ENCODE measurements around the gene CYREN. TPM values are rescaled to one million over a fixed set of nuclear protein-coding genes. Genes with fewer than 3 reads are reported as not detected.

CYREN gene
- total RNA-seq, 1 experiment from 2014 or later = 84.8 TPM

DNA sequence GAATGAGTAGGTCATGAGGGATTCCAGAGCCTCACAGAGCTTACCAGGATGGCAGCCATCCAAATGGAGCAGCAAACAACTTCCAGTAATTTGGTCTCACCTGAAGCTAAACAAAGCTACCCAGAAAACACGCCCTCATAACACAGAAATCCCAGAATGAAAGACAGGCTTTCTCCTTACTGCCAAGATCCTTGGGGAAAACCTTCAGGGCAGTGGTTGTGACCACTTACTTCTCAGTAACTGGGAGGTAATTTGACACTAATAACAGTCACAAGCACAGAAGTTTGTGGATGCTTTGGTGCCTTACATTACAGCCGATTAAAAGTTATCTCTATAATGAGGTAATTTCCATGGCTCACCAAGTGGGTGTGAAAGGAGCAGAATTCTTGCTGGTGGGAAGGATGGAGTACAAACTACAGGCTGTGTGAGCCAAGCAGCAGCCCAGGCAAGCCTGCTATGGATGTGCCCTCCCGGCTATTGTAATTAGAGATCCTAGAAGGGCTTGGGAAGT, 30.4 kb upstream of the CYREN start:
- in situ Hi-C loops (cut with HindIII; ENCODE audit: low pct_unique_long_range_greater_than_20kb, low sequenced_read_pairs) = no loop called here
- DNase-seq (ENCODE audit: low read depth, low spot score) = peak; percentile 27

DNA sequence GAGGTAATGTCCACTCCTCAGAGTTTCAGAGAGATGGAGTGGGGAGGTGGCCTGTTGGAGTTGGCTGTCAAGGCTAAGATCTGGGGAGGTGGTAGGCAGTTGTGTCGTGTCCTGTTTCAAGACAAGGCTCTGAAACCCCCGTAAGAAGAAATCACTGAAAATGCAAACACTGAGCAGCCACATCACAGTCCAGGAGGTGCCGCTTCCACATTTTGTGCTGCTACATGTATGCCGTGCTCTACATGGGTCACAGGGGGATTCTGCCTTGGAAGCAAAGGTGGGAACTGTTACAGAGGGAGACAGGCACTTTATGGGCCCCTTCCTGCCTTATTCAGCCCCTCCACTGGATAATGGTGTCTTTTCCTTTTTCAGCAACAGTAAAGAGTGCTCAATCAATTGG, 28.9 kb upstream of the CYREN start:
- in situ Hi-C loops (cut with HindIII; ENCODE audit: low pct_unique_long_range_greater_than_20kb, low sequenced_read_pairs) = no loop called here
- no peak for DNase-seq (ENCODE audit: low read depth, low spot score)

DNA sequence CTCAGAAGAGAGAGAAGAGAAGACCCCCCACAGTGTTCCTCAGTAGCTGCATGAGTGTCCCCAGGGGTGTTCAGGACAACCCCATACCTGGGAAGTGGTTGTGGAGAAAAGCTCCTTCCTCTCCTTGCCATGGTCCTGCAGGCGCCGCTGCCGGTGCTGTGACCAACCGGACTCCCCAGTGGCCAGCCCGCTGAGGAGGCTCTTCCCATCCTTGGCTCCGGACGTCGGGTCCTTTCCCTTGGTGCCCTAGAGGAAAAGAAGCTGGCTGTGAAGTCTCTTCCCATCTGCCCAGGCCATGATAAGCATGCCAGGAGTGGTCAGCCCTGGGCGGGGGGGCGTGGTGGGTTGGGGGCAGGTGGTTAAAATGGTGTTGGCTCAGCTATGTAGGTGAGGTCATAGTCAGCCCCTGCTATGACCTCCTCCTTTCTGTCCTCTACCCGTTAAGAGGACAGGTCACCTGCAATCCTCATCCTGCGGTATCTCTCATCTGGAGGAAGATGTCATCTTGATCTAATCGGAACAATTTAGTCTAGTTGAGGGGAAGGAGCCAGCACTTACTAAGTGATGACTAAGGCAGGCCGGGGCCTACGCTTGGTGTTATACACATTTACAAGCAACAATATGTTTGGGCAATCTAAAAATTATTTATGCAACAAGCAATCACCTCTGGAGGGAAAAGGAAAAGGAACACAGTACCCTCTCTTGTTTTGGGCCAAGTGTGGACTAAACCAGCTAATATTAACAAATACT, 27.6 kb upstream of the CYREN start:
- in situ Hi-C loops (cut with HindIII; ENCODE audit: low pct_unique_long_range_greater_than_20kb, low sequenced_read_pairs) = no loop called here
- DNase-seq (ENCODE audit: low read depth, low spot score) = no peak

DNA sequence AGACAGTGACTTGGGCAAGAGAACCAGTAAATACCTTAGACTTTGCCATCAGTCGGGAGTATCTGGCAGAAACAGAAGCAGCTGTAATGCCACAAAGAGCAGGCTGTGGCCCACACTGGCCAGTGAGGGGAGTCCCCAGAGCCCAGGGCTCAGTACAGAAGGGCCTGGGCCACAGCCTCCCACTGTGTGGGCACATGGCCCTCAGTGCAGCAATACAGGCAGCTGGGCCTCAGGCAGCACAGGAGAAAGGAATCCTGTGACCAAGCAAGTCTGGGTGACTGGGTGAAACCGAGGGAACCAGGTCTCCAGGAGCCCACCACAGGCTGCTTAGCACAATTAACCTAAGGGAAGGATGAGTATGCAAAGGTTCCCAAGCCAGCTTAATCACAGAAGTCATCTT, 26.8 kb upstream of the CYREN start:
- in situ Hi-C loops (cut with HindIII; ENCODE audit: low pct_unique_long_range_greater_than_20kb, low sequenced_read_pairs) = no loop called here

DNA sequence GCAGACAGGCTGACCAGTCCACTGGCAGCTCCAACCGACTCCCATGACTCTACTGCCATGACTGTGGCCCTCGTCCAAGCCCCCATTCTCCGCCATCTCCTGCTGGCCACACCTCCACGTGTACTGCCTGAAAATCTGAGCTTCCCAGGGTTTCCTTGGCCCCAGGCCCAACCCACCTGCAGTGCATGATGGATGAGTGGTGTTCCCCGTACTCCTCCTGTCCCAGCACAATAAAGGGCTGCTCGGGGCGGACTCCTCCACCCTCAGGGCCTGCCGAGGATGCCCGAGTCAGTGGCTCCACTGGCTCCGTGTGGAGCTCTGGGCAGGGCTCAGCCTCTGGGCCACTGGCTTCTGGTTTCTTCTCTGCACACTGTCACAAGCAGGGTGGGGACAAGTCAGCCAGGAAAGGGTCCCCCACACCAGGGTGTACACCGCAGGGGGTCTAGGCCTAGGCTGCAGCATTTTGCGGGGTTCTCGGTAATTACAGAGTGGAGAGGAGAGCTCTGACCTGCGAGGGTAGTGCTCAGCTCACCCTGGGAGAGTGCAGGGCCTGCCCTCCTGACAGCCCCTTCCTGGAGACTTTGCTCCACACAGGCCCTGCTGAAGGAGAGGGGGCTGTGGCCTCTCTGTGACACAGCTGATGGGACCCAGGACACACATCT, 25.6 kb upstream of the CYREN start:
- in situ Hi-C loops (cut with HindIII; ENCODE audit: low pct_unique_long_range_greater_than_20kb, low sequenced_read_pairs) = no loop called here

More for the DNA sequence above, 26.8 kb upstream of the CYREN start:
- no peak for DNase-seq (ENCODE audit: low read depth, low spot score)

DNA sequence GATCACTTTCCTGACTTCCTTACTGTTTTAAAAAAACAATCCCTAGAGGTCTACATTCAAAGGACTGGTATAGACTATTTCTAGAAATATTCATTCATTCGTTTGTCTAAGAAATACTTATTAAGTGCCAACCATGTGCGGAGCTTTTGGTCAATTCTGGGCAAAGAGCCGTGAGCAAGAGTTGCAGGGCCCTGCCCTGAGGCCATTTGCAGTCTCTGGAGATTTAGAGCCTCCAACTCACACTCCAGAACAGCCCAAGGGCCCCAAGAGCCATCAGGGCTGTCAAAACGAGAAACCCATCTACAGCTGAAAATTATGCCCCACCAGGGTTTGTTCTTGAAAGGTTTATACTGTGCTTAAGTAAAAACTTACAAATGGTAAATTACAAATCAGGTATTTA, 24.6 kb upstream of the CYREN start:
- in situ Hi-C loops (cut with HindIII; ENCODE audit: low pct_unique_long_range_greater_than_20kb, low sequenced_read_pairs) = no loop called here
- DNase-seq (ENCODE audit: low read depth, low spot score) = no peak

More for the DNA sequence above, 25.6 kb upstream of the CYREN start:
- DNase-seq (ENCODE audit: low read depth, low spot score) = no peak

DNA sequence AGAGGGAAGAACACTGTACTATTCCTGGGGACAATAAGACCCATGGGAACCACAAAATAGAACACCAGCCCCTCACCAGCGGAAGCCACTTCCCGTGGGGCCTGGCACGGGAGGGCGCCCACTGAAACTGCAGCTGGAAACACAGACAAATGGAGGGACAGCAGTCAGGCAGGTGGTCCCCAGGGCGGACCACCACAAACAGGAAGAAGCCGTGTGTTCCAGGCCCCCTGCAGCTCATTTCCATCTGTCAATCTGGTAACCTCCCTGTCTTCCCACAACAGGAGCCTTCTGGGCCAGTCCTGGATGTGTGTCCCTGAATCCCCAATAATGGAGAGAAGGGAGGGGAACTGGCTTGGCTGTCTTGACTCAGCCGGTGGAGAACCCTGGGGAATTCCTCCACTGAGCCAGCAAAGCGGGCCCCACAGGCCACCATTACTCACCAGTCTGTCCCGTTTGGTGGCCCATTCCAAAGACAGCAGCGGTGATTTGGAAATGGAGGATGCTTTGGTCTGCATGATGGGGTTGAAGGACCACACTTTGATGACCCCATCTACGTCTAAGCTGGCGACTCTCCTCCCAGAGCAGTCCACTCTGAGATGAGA, 24.1 kb upstream of the CYREN start:
- DNase-seq (ENCODE audit: low read depth, low spot score) = no peak
- in situ Hi-C loops (cut with HindIII; ENCODE audit: low pct_unique_long_range_greater_than_20kb, low sequenced_read_pairs) = no loop called here

DNA sequence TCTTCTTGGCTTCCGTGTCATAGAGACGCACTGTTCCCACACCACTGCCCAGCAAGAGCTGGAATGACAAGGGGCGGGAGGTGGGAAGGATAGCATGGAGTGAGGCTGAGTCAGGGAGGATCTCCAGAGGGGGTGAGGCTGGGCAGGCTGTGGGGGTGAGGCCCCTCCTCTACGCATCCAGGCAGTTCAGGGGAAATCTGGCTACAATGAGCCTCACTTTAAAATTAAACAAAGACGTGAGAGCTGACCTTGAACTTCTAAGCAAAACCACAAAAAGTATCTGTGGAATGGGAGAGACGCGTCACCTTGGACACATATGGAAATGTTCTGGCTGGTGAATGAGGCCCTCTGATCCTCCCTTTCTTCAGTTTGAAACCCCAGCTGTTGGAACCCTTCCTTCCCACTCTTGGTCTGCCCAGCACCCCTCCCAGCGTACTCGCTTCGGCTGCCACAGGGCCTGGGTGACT, 23.1 kb upstream of the CYREN start:
- in situ Hi-C loops (cut with HindIII; ENCODE audit: low pct_unique_long_range_greater_than_20kb, low sequenced_read_pairs) = no loop called here
- no peak for DNase-seq (ENCODE audit: low read depth, low spot score)

DNA sequence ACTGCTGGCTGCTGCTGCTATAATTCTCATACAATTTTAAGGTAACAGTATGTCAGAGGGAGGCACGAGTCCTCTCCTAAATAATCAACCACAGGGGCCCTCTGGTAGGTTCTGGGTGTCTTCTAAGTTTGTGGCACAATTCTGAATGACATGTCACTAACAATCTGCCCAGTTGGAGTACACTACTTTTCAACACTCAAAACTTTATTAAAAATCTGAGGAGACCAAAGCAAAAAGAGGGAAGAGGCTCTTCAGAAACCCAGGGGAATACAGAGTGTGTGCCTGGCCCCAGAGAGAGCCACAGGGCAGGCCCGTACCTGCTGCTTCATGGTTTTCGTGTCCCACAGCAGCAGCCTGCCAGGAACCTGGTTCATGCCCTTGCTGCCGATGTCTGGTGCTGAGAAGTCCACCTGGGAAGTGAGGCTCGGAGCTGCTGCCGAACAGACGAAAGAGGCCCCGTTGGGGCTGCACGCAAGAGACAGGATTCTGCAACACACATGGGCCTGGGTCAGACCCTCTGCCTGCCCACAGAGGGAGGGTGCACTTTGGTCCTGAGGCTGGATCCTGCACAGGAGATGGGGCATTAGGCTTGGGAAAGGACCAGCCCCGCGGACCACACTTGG, 22.5 kb upstream of the CYREN start:
- DNase-seq (ENCODE audit: low read depth, low spot score) = no peak
- in situ Hi-C loops (cut with HindIII; ENCODE audit: low pct_unique_long_range_greater_than_20kb, low sequenced_read_pairs) = no loop called here

DNA sequence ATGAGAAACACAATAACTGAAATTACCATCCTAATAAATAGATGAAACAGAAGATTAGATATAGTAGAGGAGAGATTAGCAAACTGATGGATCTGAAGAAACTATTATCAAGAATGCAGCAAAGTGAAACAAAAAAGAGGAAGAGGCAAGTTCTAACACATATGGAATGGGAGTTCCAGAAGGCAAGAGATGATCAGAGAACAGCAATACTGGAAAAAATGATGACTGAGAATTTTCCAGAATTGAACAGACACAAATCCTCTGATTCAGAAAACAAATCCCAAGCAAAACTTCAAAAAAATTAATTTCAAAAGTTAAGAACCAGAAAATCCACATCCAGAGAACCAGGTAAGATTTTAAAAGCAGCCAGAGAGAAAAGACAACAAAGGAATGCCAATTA, 20.2 kb upstream of the CYREN start:
- no peak for DNase-seq (ENCODE audit: low read depth, low spot score)
- in situ Hi-C loops (cut with HindIII; ENCODE audit: low pct_unique_long_range_greater_than_20kb, low sequenced_read_pairs) = no loop called here

DNA sequence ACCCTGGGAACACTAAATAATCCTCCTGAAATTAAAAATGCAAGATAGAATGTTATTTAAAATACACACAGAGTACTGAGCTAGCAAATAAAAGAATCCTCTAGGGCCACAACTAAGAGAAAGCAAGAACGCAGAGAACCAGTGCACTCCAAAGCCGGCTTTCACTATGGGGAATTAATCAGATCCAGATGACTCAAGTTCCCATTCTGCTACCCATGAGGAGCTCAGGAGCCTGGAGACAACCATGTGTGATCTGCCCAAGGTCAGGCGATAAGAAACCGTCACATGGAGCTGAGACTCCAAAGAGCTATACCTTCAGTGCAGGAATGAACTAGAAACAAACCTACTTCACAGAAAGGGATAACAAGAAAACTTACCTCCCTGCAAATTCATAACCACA, 19.5 kb upstream of the CYREN start:
- in situ Hi-C loops (cut with HindIII; ENCODE audit: low pct_unique_long_range_greater_than_20kb, low sequenced_read_pairs) = no loop called here
- no peak for DNase-seq (ENCODE audit: low read depth, low spot score)

DNA sequence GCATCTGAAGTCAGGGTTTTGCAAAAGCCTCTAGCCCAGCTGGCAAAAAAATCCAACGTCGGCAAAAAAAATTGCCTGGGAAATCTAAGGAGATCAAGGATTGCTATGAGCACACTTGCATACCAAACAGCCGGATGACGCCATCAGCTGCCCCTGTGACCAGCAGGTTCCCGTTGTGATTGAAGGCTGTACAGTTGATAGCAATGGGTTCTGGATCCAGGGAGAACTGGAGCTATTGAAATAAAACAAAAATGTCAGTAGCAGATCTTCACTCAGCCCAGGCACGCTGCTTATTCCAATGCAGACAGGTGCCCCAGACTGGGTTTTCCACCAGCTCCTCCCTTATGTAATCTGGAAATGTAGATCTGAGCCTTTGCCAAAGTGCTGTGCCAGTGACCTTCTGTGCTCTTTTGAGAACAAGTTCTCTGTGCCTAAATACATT, 18.7 kb upstream of the CYREN start:
- in situ Hi-C loops (cut with HindIII; ENCODE audit: low pct_unique_long_range_greater_than_20kb, low sequenced_read_pairs) = no loop called here
- DNase-seq (ENCODE audit: low read depth, low spot score) = no peak

DNA sequence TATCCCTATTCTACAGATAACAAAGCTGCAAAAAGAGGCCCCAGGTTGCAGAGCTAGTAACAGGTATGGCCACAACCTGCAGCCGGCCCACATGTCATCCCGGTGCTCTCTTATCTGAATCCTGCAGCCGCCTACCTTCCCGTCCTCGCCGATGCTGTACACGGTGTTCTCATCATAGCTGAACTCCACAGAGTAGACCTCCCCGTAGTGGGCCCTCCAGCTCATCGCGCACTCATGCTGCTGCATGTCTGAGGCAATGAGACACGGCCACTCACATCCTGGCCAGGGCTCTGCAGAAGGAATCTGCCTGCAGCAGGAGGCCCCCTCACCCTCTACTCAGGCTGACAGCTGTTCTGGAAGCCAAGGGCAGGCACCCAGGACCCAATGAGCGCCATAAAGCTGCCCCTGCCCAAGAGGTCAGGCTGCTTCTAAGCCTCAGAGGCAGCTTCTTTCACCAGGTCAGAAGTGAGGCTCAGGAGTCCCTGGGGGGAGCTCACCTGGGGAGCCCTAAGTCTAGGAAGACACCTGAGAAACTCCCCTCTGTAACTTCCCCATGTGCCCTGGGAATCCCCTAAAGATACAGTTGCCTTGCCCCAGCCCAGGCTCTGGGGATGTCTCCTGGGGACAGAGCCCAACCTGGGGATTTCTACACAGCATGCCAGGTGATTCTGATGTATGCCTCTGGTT, 17.9 kb upstream of the CYREN start:
- DNase-seq (ENCODE audit: low read depth, low spot score) = no peak
- in situ Hi-C loops (cut with HindIII; ENCODE audit: low pct_unique_long_range_greater_than_20kb, low sequenced_read_pairs) = no loop called here

DNA sequence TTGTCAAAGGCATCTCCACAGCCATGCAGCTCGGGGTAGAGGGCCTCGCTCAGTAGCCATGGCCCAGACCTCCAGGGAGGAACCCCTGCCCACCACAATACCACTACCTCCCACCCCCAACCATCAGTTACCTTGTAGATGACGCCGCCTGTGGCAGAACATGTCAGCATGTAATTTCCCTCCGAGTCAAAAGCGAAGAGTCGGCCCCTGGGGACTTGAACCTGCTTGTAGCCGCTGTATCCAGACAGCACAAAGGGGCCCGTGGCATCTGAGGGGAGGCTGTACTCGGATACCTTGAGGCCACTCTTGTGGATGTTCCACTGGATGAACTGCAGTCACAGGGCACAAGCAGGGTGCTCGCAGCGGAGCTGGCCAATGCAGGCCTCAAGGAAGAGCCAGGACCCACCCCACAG, 16.3 kb upstream of the CYREN start:
- DNase-seq (ENCODE audit: low read depth, low spot score) = no peak
- in situ Hi-C loops (cut with HindIII; ENCODE audit: low pct_unique_long_range_greater_than_20kb, low sequenced_read_pairs) = no loop called here

DNA sequence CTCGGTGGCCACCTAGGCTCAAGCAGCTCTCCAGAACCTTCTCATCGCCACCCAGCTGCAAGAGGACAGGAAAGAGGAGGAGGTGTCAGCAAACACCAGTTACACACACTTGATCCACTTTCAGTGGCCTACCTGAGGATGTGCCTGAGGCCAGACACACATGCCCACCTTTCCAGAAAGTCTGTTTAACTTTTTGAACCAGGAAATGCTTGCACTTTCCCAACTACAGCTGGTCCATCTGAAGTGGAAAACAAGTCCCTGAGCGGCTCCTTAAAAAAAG, 15.7 kb upstream of the CYREN start:
- no peak for DNase-seq (ENCODE audit: low read depth, low spot score)
- in situ Hi-C loops (cut with HindIII; ENCODE audit: low pct_unique_long_range_greater_than_20kb, low sequenced_read_pairs) = no loop called here

DNA sequence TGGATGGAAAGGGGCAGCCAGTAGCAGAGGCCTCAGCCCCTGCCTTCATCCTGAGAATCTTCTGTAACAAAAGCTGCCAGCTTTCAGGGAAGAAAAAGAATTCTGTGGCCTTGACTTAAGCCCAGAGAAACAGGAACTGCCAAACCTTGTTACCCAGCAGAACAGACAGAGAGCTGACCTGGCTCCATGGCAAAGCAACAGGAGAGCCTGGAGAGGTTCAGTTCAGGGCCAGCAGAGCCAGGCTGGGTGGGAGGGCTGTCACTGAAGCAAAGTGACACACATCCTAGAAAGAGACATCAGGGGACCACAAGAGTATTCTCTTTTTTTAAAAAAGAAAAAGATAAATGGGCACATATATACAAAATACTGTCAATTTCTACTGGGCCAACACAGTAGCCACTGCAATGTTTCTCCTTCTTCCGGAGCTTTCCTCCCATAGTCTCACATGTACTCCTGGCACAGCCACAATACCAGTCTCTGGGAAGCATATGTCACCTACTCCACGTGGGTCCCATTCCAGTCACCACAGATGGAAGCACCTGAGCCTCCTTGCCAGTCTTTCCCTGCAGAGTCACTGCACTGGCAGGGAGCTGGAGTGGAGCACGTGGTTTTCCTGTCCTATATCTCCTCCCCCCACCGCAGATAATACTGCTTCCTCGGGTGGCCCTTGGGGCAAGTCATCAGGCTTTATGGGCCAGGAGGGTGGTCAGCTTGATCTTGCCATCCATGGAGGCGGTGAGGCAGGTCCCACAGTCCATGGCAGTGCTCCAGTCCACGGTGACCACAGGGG, 15.2 kb upstream of the CYREN start:
- DNase-seq (ENCODE audit: low read depth, low spot score) = no peak
- in situ Hi-C loops (cut with HindIII; ENCODE audit: low pct_unique_long_range_greater_than_20kb, low sequenced_read_pairs) = no loop called here

DNA sequence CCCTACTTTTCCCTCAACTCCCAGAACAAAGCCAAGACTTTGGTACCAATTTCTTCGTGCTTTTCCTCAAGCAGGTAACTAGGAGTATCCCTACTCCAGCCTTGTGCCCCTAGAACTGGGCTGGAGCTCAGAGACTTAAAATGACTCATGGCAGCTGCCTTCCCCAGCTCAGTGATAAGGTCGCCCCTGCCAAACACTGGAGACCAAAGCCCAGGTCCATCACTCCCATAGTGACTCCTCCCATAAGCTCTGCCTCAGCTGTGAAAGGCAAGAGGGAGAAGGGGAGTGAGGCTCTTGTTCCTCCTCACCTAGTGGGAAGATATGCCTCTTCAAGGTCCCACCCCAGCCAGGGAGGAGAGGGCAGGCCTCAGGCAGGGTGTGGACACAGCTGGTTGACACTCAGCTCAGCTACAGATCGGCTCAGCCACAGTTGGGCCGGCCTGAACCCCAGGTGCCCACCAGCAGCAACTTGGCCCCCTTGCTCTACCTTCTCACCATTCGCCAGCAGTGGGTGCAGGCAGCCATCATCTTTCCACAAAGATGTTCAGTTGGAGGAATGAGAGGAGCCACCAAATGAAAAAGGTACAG, 13.8 kb upstream of the CYREN start:
- in situ Hi-C loops (cut with HindIII; ENCODE audit: low pct_unique_long_range_greater_than_20kb, low sequenced_read_pairs) = no loop called here
- no peak for DNase-seq (ENCODE audit: low read depth, low spot score)

Data from SK-MEL-5 (cell line).